BJ (cell line): ENCODE results near the gene SFN. TPM values are rescaled to one million over a fixed set of nuclear protein-coding genes. Genes with fewer than 3 reads are reported as not detected.
A peak's percentile ranks its signal among the peaks of the same experiment; 100 is the strongest.
"Not testable (repeated sequence)": the region's sequence is repeated elsewhere in the genome, so short reads cannot be mapped to it uniquely, and the experiment has no call there.

Source experiments
- CTCF ChIA-PET: fragments of 350-600 bp; formaldehyde crosslinking; extraction: SDS; loops from one replicate; lab custom pipeline; 2021; ENCODE audit warnings: antibody characterized with exemption, inconsistent platforms; lab: Yijun Ruan, JAX
- POLR2A ChIA-PET: fragments of 300-600 bp; sonication (Branson Sonifier 250); formaldehyde crosslinking; extraction: SDS; loops from one replicate; lab custom pipeline; 2021; ENCODE audit warnings: antibody characterized with exemption; lab: Charles Lee
- DNase-seq: peaks from one replicate; pipeline ENCODE4 v3.0.0-alpha.2; 2011; ENCODE audit warnings: low read depth
- H3K27me3 ChIP-seq: 2 replicates; pipeline ENCODE4 v1.6.0; 2011; ENCODE audit warnings: low read length; ENCODE audit not compliant: control insufficient read depth, insufficient read depth
- H3K36me3 ChIP-seq: 2 replicates; pipeline ENCODE4 v1.5.1; 2011; ENCODE audit warnings: low read length; ENCODE audit not compliant: control insufficient read depth, insufficient read depth
- H3K4me3 ChIP-seq: 2 replicates; pipeline ENCODE4 v1.5.1; 2011; ENCODE audit warnings: low read depth, mild to moderate bottlenecking, control low read depth, low read length
- polyA plus RNA-seq: library from polyadenylated mRNA; depleted of rRNA; stranded (reverse); fragments of >200 nt; gene quantifications from 2 replicates; pipeline ENCODE4 v1.2.3, GENCODE V29; 2011
- TF ChIP-seq, protein P1 (sequence below): IDR thresholded peaks from 2 replicates; pipeline ENCODE4 v1.5.1; 2011; ENCODE audit warnings: low read depth, mild to moderate bottlenecking, control low read depth, inconsistent platforms, low read length, moderate library complexity; ENCODE audit not compliant: insufficient read depth

The SFN gene
- polyA plus RNA-seq, 1 experiment = 0.20 TPM

DNA sequence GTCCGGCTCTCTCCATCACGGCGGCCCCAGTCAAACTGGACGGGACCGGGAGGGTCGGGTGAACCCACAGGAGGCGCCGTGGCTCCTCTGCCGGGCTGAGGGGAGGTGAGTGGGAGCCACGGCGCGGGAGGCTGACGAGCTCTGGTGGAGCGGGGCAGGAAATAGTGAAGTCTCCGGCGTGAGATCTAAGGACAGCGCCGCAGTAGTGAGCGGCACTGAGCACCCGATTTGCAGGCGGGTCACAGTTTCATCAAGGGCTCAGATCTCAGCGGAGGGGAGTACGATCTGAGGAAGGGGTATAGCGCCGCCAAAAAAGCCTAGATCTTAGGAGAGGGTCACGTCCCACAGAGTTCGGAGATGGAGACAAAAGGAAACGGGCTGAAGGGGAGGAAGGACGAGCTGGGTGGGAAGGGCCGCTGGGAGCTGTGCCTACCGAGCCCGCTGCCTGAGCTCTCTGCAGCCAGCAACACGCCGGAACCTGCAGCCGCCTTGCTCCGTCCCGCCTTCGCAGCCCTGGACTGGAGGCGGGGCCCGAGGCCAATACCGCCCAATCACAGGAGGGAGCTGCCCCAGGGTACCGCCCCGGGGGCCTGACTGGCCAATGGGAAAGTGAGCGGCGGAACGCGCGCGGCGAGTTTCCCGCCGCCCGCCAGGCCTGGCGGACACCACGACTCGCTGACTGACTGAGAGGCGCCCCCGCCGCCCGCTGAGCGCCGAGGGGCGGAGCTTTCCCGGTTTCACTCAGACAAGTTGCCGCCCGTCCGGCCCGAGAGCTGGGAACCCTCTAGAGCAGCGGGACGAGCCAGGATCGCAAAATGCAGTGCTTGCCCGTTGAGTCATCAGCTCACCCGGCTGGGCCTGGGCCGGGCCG, 1.9 kb downstream of the SFN start:
- peak overlapping the region; percentile 47 for H3K4me3 ChIP-seq
- no peaks in the 10 kb centered on the region for H3K27me3 ChIP-seq
- POLR2A ChIA-PET = interaction anchor here (0.6 kb wide), 1 partner anchor 26 kb away, joined by 6 read pairs; the partner anchor contains the start of gene GPN2
- DNase-seq = peak; percentile 96
- CTCF ChIA-PET = interaction anchor here (0.7 to 1.0 kb wide), 4 partner anchors 8 to 261 kb away, joined by 3 to 5 read pairs (median 3); no protein-coding TSS in a partner anchor
- TF ChIP-seq, protein P1, sequence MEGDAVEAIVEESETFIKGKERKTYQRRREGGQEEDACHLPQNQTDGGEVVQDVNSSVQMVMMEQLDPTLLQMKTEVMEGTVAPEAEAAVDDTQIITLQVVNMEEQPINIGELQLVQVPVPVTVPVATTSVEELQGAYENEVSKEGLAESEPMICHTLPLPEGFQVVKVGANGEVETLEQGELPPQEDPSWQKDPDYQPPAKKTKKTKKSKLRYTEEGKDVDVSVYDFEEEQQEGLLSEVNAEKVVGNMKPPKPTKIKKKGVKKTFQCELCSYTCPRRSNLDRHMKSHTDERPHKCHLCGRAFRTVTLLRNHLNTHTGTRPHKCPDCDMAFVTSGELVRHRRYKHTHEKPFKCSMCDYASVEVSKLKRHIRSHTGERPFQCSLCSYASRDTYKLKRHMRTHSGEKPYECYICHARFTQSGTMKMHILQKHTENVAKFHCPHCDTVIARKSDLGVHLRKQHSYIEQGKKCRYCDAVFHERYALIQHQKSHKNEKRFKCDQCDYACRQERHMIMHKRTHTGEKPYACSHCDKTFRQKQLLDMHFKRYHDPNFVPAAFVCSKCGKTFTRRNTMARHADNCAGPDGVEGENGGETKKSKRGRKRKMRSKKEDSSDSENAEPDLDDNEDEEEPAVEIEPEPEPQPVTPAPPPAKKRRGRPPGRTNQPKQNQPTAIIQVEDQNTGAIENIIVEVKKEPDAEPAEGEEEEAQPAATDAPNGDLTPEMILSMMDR = peak; percentile 27; the same call in 1 of the 2 replicates
- H3K36me3 ChIP-seq = no peaks in the 10 kb centered on the region

DNA sequence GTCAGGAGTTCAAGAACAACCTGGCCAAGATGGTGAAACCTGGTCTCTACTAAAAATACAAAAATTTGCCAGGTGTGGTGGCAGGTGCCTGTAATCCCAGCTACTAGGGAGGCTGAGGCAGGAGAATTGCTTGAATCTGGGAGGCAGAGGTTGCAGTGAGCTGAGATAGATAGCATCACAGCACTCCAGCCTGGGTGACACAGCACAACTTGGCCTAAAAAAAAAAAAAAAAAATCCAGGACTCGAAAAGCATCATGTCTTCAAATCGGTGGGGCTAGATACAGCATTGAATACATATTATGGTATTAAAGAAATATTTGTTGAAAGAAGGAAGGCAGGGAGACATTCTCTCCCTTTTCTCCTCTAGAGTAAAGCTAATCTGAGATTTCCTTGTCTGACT, 10.1 kb downstream of the SFN start:
- H3K4me3 ChIP-seq, H3K27me3 ChIP-seq, CTCF ChIA-PET, DNase-seq, H3K36me3 ChIP-seq, POLR2A ChIA-PET: not testable (repeated sequence)

DNA sequence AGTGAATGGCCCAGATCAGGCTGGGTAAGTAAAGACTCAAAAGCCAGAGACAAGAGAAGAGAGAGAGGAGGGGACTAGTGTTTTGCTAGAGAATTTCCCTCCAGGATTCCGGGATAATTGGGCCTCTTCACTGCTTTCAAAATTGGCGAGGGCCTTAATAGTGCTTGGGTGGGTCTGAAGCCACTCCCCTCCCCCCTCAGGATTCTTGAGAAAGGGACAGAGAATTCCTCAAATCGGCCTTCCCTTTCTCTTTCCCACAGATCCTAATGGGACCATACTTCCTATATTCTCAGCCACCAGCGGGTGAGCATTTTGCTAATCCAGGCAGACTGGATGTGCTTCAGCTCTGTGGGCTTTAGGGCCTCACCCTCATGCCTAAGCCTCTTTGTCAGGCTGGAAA, 11.9 kb downstream of the SFN start:
- no peak for DNase-seq
- peaks cover 11% of the 10 kb centered on the region for H3K36me3 ChIP-seq
- no peaks in the 10 kb centered on the region for H3K27me3 ChIP-seq
- TF ChIP-seq, protein P1 = no peak
- POLR2A ChIA-PET = no interaction called here
- H3K4me3 ChIP-seq = no peak overlapping the region
- CTCF ChIA-PET = no interaction called here

DNA sequence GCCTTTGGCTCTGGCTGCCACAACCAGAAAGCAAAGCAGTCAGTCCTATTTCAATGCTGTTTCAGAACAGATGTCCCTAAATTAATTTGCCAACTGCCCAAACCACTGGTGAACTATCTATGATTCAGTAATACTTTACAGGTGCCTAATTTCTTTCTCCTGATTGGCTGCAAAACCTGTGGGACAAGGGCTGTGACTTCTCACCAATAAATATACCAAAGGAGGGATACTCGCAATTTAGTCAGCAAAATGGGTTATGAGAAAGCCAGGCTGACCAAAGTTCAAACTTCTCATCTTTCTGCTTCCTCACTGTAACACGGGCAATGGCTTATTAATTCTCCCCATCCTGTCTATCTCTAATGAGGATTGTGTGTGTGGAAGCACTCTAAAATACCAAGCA, 14.4 kb downstream of the SFN start:
- Histone ChIP-seq H3K4me3 (no peak overlapping the region), H3K27me3 (no peaks in the 10 kb centered on the region), H3K36me3 (peaks cover 16% of the 10 kb centered on the region)
- no peak for DNase-seq
- CTCF ChIA-PET = interaction anchor here (1.4 to 3.8 kb wide), 8 partner anchors 9 to 275 kb away, joined by 3 to 22 read pairs (median 12); no protein-coding TSS in a partner anchor
- POLR2A ChIA-PET = no interaction called here
- TF ChIP-seq, protein P1 = no peak

DNA sequence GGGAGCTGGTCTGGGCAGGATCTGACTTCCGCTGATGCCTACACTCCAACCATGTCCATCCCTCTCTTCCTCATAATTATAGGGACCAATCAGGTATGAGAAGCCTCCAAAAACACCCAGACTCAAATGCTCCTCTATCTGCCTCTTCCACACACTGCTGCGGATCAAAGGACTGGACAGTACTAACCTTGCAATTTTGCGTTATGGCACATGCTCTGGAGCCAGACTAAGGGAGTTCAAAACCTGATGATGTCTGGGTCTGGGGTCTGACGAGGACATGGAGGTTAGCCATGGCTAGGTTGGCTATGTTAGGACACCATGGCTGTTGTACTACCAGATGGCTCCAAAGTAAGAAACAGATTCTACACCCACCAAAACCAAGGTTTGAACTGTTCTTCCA, 16.8 kb downstream of the SFN start:
- peaks cover 29% of the 10 kb centered on the region for H3K36me3 ChIP-seq
- no peaks in the 10 kb centered on the region for H3K27me3 ChIP-seq
- ChIA-PET CTCF (interaction anchor here (0.8 to 2.4 kb wide), 5 partner anchors 9 to 29 kb away, joined by 3 to 10 read pairs (median 3); no protein-coding TSS in a partner anchor), POLR2A (interaction anchor here (0.7 kb wide), 1 partner anchor 343 kb away, joined by 4 read pairs; no protein-coding TSS in a partner anchor)
- no peak overlapping the region for H3K4me3 ChIP-seq
- TF ChIP-seq, protein P1 = no peak
- no peak for DNase-seq

DNA sequence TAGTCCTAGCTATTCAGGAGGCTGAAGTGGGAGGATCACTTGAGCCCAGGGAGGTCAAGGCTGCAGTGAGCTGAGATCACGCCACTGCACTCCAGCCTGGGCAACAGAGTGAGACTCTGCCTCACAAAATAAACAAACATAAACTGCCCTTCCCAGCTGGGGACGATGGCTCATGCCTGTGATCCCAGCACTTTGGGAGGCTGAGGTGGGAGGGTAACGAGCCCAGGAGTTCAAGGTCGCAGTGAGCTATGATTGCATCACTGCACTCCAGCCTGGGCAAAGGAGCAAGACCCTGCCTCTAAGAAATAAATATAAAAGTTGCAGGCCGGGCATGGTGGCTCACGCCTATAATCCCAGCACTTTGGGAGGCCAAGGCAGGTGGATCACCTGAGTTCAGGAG, 18.7 kb downstream of the SFN start:
- H3K27me3 ChIP-seq, DNase-seq, POLR2A ChIA-PET, H3K4me3 ChIP-seq: not testable (repeated sequence)
- H3K36me3 ChIP-seq = peaks cover 38% of the 10 kb centered on the region
- CTCF ChIA-PET = interaction anchor here (0.7 to 2.5 kb wide), 6 partner anchors 10 to 169 kb away, joined by 3 to 7 read pairs (median 4); no protein-coding TSS in a partner anchor
